GM12891 (cell line): ENCODE data around the gene TRPM1.

Source experiments
- POLR2A ChIP-seq: IDR thresholded peaks from 2 replicates; pipeline ENCODE4 v1.6.1; 2011; ENCODE audit warnings: low read depth, low read length, control low read depth
- POLR2AphosphoS5 ChIP-seq: IDR thresholded peaks from 2 replicates; pipeline ENCODE4 v1.6.1; 2011; ENCODE audit warnings: low read depth, low read length, control low read depth

- TF ChIP-seq POLR2A (no peak), POLR2AphosphoS5 (no peak)
Measured at GRCh38 chr15:31080591-31081014, 20.9 kb downstream of the TRPM1 start.
